ENCODE data around the gene IL17A.

The IL17A gene

DNA sequence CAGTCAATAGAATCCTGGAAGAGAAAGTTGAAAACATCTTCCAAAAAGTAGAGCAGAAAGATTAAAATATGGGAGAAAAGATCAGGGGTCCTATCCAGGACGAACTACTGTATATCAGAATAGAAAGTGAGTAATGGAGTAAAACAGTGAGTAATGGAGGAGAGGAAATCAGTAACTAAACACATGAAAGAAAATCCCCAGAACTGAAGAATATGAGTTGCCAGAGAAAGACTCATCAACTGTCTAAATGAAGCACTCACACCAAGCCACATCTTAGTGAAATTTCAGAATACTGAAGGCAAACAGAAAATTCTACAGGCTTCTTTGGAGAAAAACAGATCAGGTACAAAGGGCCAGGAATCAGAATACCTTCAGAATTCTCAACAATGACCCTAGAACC, 14.9 kb downstream of the IL17A start:
- DNase-seq (ENCODE audit: low read depth), result no peak
- TF ChIP-seq, protein P1, sequence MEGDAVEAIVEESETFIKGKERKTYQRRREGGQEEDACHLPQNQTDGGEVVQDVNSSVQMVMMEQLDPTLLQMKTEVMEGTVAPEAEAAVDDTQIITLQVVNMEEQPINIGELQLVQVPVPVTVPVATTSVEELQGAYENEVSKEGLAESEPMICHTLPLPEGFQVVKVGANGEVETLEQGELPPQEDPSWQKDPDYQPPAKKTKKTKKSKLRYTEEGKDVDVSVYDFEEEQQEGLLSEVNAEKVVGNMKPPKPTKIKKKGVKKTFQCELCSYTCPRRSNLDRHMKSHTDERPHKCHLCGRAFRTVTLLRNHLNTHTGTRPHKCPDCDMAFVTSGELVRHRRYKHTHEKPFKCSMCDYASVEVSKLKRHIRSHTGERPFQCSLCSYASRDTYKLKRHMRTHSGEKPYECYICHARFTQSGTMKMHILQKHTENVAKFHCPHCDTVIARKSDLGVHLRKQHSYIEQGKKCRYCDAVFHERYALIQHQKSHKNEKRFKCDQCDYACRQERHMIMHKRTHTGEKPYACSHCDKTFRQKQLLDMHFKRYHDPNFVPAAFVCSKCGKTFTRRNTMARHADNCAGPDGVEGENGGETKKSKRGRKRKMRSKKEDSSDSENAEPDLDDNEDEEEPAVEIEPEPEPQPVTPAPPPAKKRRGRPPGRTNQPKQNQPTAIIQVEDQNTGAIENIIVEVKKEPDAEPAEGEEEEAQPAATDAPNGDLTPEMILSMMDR (conservative IDR thresholded peaks at IDR 0.05; ENCODE audit: low read length), result no peak
- H3K4me3 ChIP-seq (ENCODE audit: low read length), result no peak overlapping the region

DNA sequence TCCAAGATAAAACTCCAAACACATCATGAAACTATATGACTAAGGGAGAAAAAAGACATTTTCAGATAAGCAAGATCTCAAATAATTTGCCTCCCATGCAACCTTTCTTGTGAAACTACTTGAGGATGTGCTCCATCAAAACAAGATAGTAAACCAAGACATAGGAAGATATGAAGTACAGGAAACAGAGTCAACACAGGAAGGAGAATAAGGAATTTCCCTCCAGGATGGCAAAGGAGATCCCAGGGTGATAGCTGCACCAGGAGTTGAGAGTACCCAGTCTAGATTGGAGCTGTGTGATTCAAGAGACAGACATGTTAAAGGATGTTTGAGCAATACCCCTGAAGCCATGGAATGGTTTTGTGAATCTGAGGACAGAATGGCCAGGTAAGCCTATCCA, 15.3 kb downstream of the IL17A start:
- TF ChIP-seq, protein P1 (conservative IDR thresholded peaks at IDR 0.05; ENCODE audit: low read length), result no peak
- H3K4me3 ChIP-seq (ENCODE audit: low read length), result no peak overlapping the region
- DNase-seq (ENCODE audit: low read depth), result no peak

- TF ChIP-seq, protein P1 (conservative IDR thresholded peaks at IDR 0.05; ENCODE audit: low read length), result no peak
- no peak for DNase-seq (ENCODE audit: low read depth)
- no peak overlapping the region for H3K4me3 ChIP-seq (ENCODE audit: low read length)
Observed at GRCh38 chr6:52207066-52207465, 20.9 kb downstream of the IL17A start.

- no peak overlapping the region for H3K4me3 ChIP-seq (ENCODE audit: low read length)
- TF ChIP-seq, protein P1 (conservative IDR thresholded peaks at IDR 0.05; ENCODE audit: low read length), result no peak
- no peak for DNase-seq (ENCODE audit: low read depth)
Observed at GRCh38 chr6:52208612-52209011, 22.4 kb downstream of the IL17A start.

DNA sequence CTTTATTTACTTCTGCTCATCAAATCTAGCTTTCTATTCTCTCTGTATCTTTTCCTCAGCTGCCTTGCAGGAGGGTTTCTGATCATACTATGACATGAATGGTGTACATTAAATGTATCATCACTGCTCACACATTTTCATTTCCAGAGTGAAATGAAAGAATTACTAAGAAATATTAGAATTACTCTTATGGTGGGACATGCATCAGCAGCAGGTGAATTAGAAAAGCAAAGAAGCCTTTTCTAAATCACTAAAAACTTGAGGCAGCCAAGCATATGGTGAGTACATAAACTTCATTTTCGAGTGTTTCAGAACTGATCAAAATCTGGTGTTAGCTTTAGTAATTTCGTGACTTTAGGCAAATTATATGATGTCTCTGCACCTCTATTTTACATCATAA, 23.6 kb downstream of the IL17A start:
- DNase-seq (ENCODE audit: low read depth), result no peak
- H3K4me3 ChIP-seq (ENCODE audit: low read length), result no peak overlapping the region
- TF ChIP-seq, protein P1 (conservative IDR thresholded peaks at IDR 0.05; ENCODE audit: low read length), result no peak

DNA sequence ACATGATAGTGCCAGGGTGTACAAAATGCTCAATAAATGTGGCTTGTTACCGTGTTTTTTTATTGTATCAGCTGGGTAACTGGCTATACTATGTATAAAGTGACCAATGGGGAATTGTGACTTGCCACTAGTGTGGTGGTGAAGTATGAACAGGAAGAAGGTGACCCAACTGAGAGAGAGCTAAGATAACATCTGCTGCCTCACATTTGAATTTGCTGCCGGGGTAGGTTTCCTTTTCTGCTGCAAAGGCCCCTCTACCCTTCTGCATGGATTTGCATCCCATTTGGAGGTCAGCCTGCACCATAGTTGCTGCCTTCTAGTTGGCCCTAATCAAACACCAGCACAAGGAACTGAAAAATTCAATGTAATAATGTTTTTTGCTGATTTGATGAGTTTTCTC, 24.1 kb downstream of the IL17A start:
- no peak for DNase-seq (ENCODE audit: low read depth)
- TF ChIP-seq, protein P1 (conservative IDR thresholded peaks at IDR 0.05; ENCODE audit: low read length), result no peak
- H3K4me3 ChIP-seq (ENCODE audit: low read length), result no peak overlapping the region

DNA sequence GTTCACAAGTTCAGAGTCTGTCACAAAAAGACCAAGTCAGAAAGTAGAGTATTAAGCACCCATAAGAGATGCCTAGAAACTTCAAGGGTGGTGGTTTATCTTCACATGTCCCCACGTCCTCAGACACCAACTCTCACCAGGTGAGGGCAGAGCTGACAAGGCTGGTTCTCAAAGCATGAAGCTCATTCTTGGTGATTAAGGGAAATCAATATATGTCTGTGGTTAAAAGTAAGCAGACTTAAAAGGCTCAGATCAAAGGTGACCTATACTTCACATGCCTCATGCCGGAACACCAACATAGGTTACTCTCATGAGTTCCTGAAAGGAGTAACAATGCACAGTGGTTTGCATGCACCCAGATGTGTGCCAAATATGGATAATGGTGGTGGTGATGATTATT, 27.0 kb downstream of the IL17A start:
- TF ChIP-seq, protein P1 (conservative IDR thresholded peaks at IDR 0.05; ENCODE audit: low read length), result no peak
- no peak overlapping the region for H3K4me3 ChIP-seq (ENCODE audit: low read length)
- DNase-seq (ENCODE audit: low read depth), result no peak

Data from AG10803 (cell line).